ENCODE data around the gene MRPL34.
A peak's percentile ranks its signal among the peaks of the same experiment; 100 is the strongest.
"Not testable (repeated sequence)": the region's sequence is repeated elsewhere in the genome, so short reads cannot be mapped to it uniquely, and the experiment has no call there.

Gene MRPL34

GRCh38 chr19:17305517-17306284 lies at the start of gene MRPL34:
Gene MRPL34, plus strand, starts transcription at chr19:17305872. Its CDS starts 21 bp downstream, at chr19:17305893.
- DNase-seq = peak; percentile 100

- no peak for DNase-seq
These were observed 49.5 kb upstream of the MRPL34 start for GRCh38 chr19:17256130-17256529.

GRCh38 chr19:17259118-17259780 lies 46.4 kb upstream of the MRPL34 start:
- DNase-seq = no peak

GRCh38 chr19:17259934-17260333 lies 45.7 kb upstream of the MRPL34 start:
- DNase-seq = no peak

- peak; percentile 92 for DNase-seq
These were observed 44.8 kb upstream of the MRPL34 start for GRCh38 chr19:17260842-17261325.

DNA sequence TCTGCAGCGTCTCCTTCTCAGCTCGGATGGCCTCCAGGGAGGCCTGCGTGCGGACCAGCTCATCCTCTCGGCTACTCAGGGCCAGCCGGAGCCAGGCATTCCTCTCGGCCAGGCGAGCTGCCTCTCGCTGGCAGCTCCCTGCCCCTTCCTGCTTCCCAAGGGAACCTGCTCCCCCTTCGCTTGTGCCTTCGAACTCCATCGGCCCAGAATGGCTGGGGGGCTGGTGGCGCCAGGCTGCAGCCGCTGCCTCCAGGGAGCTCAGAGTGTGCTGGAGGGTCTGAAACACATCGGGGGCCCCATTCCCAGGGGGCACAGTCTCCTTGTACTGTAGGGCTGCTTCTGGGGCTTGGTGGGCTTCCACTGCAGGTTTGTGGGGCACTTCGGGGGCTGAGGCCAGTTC lies 43.1 kb upstream of the MRPL34 start:
- no peak for DNase-seq

DNA sequence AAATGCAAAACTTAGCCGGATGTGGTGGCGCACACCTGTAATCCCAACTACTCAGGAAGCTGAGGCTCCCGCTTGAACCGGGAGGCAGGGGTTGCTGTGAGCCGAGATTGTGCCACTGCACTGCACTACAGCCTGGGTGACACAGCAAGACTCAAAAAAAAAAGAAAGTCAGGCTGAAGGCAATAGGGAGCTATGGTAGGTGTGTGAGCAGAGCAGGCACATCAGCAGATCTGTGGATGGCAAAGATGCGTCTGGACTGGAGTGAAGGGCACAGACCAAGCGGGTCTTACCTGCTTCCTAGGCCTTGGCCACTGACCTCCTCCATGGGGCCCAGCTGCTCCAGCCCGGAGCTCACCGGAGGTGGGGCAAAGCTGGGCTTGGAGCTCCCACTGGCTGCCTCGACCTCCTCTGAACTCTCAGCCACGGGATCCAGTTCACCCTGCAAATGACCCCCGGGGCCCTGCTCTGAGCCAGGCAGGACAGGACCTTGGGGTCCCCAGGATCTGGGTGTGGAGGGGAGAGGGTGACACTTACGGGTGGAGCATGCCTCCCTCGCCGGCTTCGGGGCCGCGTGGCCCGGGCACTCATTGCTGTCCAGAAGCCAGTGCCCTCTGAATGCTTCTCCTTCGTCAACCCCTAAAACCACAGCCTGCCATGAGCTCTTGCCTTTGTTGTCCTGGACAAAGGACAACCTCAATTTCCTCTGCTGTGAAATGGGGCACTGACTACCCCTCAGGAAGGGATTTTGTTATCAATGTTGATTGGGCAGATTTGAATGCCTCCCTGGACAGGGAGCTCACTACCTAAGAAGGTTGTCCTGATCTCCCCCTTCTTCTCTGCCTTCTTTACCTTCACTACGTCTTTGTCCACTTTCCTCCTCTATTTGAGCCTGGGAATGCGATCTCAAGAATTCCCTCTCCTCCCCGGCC lies 41.7 kb upstream of the MRPL34 start:
- no peak for DNase-seq

DNA sequence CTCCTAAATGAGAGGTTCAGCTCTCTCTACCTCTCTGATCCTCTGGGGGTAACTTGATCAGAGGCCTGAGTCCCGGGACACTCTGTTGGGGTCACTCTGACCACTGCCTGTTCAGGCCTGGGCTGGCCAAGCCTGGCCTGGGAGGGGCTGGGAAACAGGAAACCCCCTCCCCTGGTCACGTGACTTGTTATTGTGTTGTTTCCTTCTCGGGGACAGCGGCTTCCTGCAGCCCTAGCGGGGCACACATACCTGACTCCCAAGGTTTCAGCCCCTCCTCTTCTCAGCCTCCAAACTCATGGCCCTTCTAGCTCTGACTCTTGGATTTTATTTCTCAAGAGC lies 41.1 kb upstream of the MRPL34 start, which contains the start of gene USHBP1:
Gene USHBP1, minus strand, starts transcription at position 105 of the 339 bp plus-strand sequence. CDS start 446 bp downstream, outside the sequence.
- DNase-seq = no peak

GRCh38 chr19:17266026-17266425 lies 39.6 kb upstream of the MRPL34 start:
- DNase-seq = no peak

DNA sequence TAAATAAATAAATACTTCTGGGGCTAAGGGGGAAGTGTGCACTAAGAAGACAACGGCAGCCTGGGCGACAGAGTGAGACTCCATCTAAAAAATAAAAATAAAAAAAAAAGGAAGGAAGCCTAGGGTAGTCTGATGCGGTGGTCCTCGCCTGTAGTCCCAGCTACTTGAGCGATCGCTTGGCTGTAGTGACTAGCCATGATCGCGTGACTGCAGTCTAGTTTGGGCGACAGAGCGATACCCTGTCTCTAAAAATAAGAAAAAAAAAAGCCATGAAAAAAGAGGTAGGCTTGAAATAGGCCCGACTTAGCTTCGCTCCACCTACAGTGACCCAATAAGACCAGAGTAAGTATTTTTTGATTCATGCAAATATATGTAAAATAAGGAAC lies 39.1 kb upstream of the MRPL34 start:
- DNase-seq = no peak

DNA sequence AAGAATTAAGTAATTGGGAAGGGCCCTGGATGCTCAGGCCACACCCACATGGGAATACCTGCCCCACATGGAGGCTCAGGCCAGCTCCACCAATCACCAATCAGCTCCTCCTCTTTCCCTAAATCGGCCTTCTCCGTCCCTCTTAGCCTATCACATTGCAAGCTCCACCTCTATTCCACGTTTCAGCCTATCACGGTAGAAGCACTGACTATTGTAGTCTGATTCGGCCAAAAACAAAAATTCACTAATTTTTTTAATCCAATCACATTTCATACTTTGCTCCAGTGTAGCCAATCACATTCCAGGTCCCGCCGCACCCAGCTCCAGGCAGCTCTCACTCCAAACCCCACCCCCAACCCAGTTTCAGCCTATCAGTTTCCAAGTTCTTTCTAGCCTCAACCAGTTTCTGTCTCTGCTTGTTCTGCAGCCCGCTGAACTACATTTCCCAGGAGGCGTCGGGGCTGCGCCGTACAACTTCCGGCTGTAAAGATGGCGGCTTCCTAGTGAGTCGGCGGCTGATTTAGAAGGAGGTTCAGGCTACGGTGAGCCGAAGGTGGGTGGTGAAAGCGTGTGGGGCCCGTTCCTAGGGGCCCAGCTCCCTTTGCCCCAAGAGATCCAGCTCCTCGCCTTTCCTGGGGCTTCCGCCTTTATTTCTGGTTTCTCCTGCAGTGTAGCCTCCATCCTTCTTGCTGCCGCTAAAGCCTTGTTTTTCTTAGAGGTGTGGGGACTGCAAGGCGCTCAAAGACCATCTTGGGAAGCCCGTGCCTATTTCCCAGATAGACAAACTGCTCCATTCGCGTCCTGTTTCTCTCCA lies 38.5 kb upstream of the MRPL34 start, which contains the start of gene BABAM1:
Gene BABAM1, plus strand, starts transcription at position 469 of the 814 bp plus-strand sequence. CDS start 1,364 bp downstream, outside the sequence.
- peak; percentile 100 for DNase-seq

DNA sequence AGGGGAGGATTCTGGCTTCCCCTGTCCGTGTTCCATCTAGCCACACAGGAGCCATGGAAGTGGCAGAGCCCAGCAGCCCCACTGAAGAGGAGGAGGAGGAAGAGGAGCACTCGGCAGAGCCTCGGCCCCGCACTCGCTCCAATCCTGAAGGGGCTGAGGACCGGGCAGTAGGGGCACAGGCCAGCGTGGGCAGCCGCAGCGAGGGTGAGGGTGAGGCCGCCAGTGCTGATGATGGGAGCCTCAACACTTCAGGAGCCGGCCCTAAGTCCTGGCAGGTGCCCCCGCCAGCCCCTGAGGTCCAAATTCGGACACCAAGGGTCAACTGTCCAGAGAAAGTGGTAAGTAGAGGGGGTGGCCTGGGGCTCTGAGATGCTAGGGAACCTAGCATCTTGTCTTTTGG lies 36.9 kb upstream of the MRPL34 start:
- DNase-seq = no peak

DNA sequence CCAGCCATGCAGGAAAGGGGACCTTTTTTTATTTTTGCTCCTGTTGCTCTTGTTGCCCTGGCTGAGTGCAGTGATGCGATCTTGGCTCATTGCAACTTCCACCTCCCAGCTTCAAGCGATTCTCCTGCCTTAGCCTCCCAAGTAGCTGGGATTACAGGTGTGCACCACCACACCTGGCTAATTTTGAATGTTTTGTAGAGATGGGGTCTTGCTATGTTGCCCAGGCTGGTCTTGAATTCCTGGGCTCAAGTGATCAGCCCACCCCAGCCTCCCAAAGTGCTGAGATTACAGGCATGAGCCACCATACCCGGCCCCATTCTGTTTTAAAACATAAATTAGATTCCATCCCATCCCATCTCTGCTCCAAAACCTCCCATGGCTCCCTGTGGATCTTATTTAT lies 30.8 kb upstream of the MRPL34 start:
- not testable (repeated sequence) for DNase-seq

- DNase-seq = no peak
These were observed 30.1 kb upstream of the MRPL34 start for GRCh38 chr19:17275441-17276175.

GRCh38 chr19:17279436-17279835 lies 26.2 kb upstream of the MRPL34 start:
- DNase-seq = no peak

DNA sequence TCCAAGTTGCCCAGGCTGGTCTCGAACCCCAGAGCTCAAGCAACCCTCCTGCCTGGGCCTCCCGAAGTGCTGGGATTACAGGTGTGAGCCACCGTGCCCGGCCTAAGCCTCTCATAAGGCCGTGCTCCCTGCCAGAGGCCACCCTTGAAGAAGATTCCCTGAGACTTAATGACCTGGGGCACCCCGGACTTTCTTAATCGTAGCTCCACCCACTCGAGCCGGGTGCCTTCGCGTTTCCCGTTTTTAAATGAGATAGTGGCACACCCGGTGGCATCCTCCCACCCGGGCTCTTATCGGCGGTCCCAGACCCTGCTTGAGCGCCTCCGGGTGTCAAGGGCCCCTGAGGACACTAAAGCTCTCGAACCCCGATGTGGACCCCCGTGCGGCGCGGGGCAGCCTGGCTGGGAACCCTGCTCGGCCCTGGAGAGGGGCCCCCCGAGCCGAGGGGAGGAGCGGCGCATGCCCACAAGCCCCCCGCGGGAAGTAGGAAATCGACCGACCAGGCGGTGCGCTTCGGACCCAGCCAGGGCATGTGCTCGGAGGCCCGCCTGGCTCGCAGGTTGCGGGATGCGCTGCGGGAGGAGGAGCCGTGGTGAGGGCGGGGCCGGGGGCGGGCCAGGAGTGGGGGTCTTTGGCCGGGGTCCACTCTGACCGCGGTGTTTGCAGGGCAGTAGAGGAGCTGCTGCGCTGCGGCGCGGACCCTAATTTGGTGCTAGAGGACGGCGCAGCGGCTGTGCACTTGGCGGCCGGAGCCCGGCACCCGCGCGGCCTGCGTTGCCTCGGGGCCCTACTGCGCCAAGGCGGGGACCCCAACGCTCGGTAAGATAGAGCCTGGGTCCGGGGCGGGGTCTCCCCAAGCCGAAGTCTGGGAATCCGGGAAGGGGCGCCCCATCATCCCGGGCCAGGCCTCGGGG lies 24.0 kb upstream of the MRPL34 start, which contains the start of gene ANKLE1:
Gene ANKLE1, plus strand, starts transcription at position 511 of the 914 bp plus-strand sequence. Its CDS starts 20 bp downstream, at position 531.
- DNase-seq = peak; percentile 98

DNA sequence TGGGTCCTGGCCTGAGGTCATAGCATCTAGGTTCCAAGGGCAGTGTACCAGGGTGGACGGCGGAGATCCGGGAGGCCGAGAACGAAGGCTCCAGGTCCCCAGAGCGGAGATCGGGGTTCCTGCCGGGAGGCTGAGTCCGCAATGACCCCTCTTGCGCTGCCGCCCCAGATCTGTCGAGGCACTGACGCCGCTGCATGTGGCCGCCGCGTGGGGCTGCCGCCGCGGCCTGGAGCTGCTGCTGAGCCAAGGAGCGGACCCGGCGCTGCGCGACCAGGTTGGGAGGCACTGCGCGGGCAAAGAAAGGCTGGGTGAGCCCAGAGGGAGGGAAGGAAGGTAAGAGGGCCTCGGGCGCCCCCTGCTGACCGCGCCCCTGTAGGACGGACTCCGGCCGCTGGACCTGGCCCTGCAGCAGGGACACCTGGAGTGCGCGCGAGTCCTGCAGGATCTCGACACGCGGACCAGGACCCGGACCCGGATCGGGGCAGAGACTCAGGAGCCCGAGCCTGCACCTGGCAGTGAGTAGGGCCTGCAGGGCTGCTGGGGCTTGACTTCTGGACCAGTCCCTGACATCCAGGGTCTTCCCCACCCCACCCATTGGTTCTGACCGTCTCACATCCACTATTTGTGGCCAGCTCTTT lies 23.1 kb upstream of the MRPL34 start:
- peak; percentile 88 for DNase-seq

DNA sequence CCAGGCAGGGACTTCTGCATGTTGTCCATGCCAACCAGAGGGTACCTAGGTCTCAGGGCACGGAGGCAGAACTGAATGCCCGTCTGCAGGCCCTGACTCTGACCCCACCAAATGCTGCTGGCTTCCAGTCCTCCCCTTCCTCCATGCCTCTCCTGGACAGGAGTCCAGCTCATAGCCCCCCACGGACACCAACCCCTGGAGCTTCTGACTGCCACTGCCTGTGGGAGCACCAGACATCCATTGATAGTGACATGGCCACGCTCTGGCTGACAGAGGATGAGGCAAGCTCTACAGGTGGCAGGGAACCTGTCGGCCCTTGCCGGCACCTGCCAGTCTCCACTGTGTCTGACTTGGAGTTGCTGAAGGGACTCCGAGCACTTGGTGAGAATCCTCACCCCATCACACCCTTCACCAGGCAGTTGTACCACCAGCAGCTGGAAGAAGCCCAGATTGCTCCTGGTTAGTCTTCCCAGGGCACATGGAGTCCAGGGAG lies 22.1 kb upstream of the MRPL34 start:
- DNase-seq = no peak

- DNase-seq = no peak
These were observed 20.1 kb upstream of the MRPL34 start for GRCh38 chr19:17285415-17286135.
